Stimulated activated naive B cell treated with anti-CD40 and anti-IgM and Interleukin-4, amounts not matched to agents 10 μg/mL and 1 μg/mL and 100 μg/mL, for 72 hours (primary cell): ENCODE measurements around the gene VMO1.

ENCODE experiments used
- ATAC-seq, 2 donors: fragments of 150-1000 bp; cut with Tn5 transposase; replicated peaks; 2 replicates each; pipeline ENCODE4 v1.10.0; 2021; ENCODE audit warnings: moderate library complexity in 1 of 2
- DNase-seq: peaks from one replicate; pipeline ENCODE4 v3.0.0; 2021
- H3K27ac Mint-ChIP-seq: one replicate; pipeline ENCODE4 v1.8.0; 2022; ENCODE audit warnings: mild to moderate bottlenecking, mixed read lengths
- H3K27me3 Mint-ChIP-seq, 2 donors: one replicate each; pipeline ENCODE4 v1.8.0; 2022; ENCODE audit warnings: mixed read lengths in 2 of 2
- H3K36me3 Mint-ChIP-seq, 2 donors: one replicate each; pipeline ENCODE4 v1.8.0; 2022; ENCODE audit warnings: mixed read lengths in 2 of 2, mild to moderate bottlenecking in 1 of 2
- H3K4me1 Mint-ChIP-seq, 2 donors: one replicate each; pipeline ENCODE4 v1.8.0; 2022; ENCODE audit warnings: mixed read lengths in 2 of 2, mild to moderate bottlenecking in 1 of 2
- H3K4me3 Mint-ChIP-seq, 2 donors: one replicate each; pipeline ENCODE4 v1.8.0; 2022; ENCODE audit warnings: mild to moderate bottlenecking in 2 of 2, mixed read lengths in 2 of 2, moderate library complexity in 1 of 2
- H3K9me3 Mint-ChIP-seq, 2 donors: one replicate each; pipeline ENCODE4 v1.8.0; 2022; ENCODE audit warnings: mixed read lengths in 2 of 2, mild to moderate bottlenecking in 1 of 2

The VMO1 gene

GRCh38 chr17:4788807-4789700 lies 2.9 kb upstream of the VMO1 start, which contains the start of gene GLTPD2:
TSS of gene GLTPD2 (plus strand) at chr17:4788964. CDS start at chr17:4789012, 48 bp downstream.
- ATAC-seq (no peak), DNase-seq (no peak)
- Mint-ChIP-seq H3K9me3 (no peaks in the 10 kb centered on the region), H3K27me3 (peaks cover 40 to 63% of the 10 kb centered on the region in 2 donors), H3K4me3 (peak within 1 kb of the TSS; percentile 88 to 96), H3K36me3 (no peaks in the 10 kb centered on the region), H3K27ac (peak within 1 kb of the TSS; percentile 79), H3K4me1 (peaks cover 17 to 46% of the 10 kb centered on the region in 2 donors)

- Mint-ChIP-seq H3K9me3 (no peaks in the 10 kb centered on the region), H3K27me3 (peaks cover 41 to 66% of the 10 kb centered on the region in 2 donors), H3K36me3 (no peaks in the 10 kb centered on the region), H3K27ac (peak overlapping the region; percentile 79), H3K4me3 (peak overlapping the region; percentile 29 to 36), H3K4me1 (peaks cover 17 to 46% of the 10 kb centered on the region in 2 donors)
- ATAC-seq (no peak), DNase-seq (no peak)
Observed at GRCh38 chr17:4788159-4788806, 2.1 kb upstream of the VMO1 start.

- Mint-ChIP-seq H3K27ac (no peak overlapping the region), H3K27me3 (peaks cover 48 to 70% of the 10 kb centered on the region in 2 donors), H3K36me3 (peaks cover 0 to 2% of the 10 kb centered on the region in 2 donors), H3K4me3 (peak overlapping the region in 1 of 2 donors; percentile 44), H3K9me3 (peaks cover 0 to 2% of the 10 kb centered on the region in 2 donors), H3K4me1 (peaks cover 21 to 46% of the 10 kb centered on the region in 2 donors)
- ATAC-seq (no peak), DNase-seq (no peak)
Observed at GRCh38 chr17:4786516-4786915, 352 bp upstream of the VMO1 start.

GRCh38 chr17:4785311-4786105 lies 656 bp downstream of the VMO1 start:
- peaks cover 18 to 38% of the 10 kb centered on the region in 2 donors for H3K4me1 Mint-ChIP-seq
- H3K27me3 Mint-ChIP-seq, result peaks cover 53 to 74% of the 10 kb centered on the region in 2 donors
- H3K9me3 Mint-ChIP-seq, result peaks cover 0 to 2% of the 10 kb centered on the region in 2 donors
- peak overlapping the region; percentile 77 for H3K27ac Mint-ChIP-seq
- DNase-seq (no peak), ATAC-seq (no peak)
- peaks cover 0 to 2% of the 10 kb centered on the region in 2 donors for H3K36me3 Mint-ChIP-seq
- peak overlapping the region; percentile 41 to 70 for H3K4me3 Mint-ChIP-seq

GRCh38 chr17:4782652-4783051 lies 3.5 kb downstream of the VMO1 start:
- H3K27ac Mint-ChIP-seq, result peak overlapping the region; percentile 56
- H3K9me3 Mint-ChIP-seq, result peaks cover 0 to 2% of the 10 kb centered on the region in 2 donors
- no peak for ATAC-seq
- H3K36me3 Mint-ChIP-seq, result peaks cover 0 to 2% of the 10 kb centered on the region in 2 donors
- no peak for DNase-seq
- peak overlapping the region in 1 of 2 donors; percentile 41 for H3K4me3 Mint-ChIP-seq
- peaks cover 16 to 25% of the 10 kb centered on the region in 2 donors for H3K4me1 Mint-ChIP-seq
- peaks cover 51 to 66% of the 10 kb centered on the region in 2 donors for H3K27me3 Mint-ChIP-seq

- peaks cover 0 to 2% of the 10 kb centered on the region in 2 donors for H3K9me3 Mint-ChIP-seq
- peaks cover 0 to 2% of the 10 kb centered on the region in 2 donors for H3K36me3 Mint-ChIP-seq
- H3K4me1 Mint-ChIP-seq, result peaks cover 4 to 6% of the 10 kb centered on the region in 2 donors
- H3K4me3 Mint-ChIP-seq, result no peak overlapping the region
- ATAC-seq, result no peak
- peaks cover 34 to 44% of the 10 kb centered on the region in 2 donors for H3K27me3 Mint-ChIP-seq
- no peak overlapping the region for H3K27ac Mint-ChIP-seq
- no peak for DNase-seq
Observed at GRCh38 chr17:4780325-4780955, 5.7 kb downstream of the VMO1 start.

GRCh38 chr17:4777969-4778760 lies 8.0 kb downstream of the VMO1 start:
- DNase-seq (no peak), ATAC-seq (no peak)
- Mint-ChIP-seq H3K27ac (no peak overlapping the region), H3K9me3 (peaks cover 0 to 2% of the 10 kb centered on the region in 2 donors), H3K4me3 (no peak overlapping the region), H3K4me1 (peaks cover 5% of the 10 kb centered on the region in 2 donors), H3K36me3 (peaks cover 0 to 2% of the 10 kb centered on the region in 2 donors), H3K27me3 (peaks cover 26 to 33% of the 10 kb centered on the region in 2 donors)

GRCh38 chr17:4772235-4772613 lies 13.9 kb downstream of the VMO1 start:
- DNase-seq (no peak), ATAC-seq (no peak)
- Mint-ChIP-seq H3K27ac (no peak overlapping the region), H3K9me3 (no peaks in the 10 kb centered on the region), H3K36me3 (no peaks in the 10 kb centered on the region), H3K27me3 (peaks cover 12 to 31% of the 10 kb centered on the region in 2 donors), H3K4me1 (peaks cover 1 to 5% of the 10 kb centered on the region in 2 donors), H3K4me3 (no peak overlapping the region)

- Mint-ChIP-seq H3K9me3 (no peaks in the 10 kb centered on the region), H3K36me3 (no peaks in the 10 kb centered on the region), H3K4me1 (peaks cover 1 to 5% of the 10 kb centered on the region in 2 donors), H3K27ac (no peak within 1 kb of the TSS), H3K27me3 (peaks cover 12 to 31% of the 10 kb centered on the region in 2 donors), H3K4me3 (no peak within 1 kb of the TSS)
- ATAC-seq, result no peak
- DNase-seq, result no peak
Observed at GRCh38 chr17:4771519-4772234, 14.5 kb downstream of the VMO1 start, which contains the start of gene TM4SF5. TSS of gene TM4SF5 (plus strand) at chr17:4771886. CDS start at chr17:4771923, 37 bp downstream.

GRCh38 chr17:4769628-4770027 lies 16.5 kb downstream of the VMO1 start:
- ATAC-seq (peak in 1 of 2 donors; percentile 36), DNase-seq (no peak)
- H3K27me3 Mint-ChIP-seq, result peaks cover 12 to 31% of the 10 kb centered on the region in 2 donors
- H3K4me1 Mint-ChIP-seq, result peaks cover under 1% of the 10 kb centered on the region in 2 donors
- H3K4me3 Mint-ChIP-seq, result no peak overlapping the region
- no peak overlapping the region for H3K27ac Mint-ChIP-seq
- no peaks in the 10 kb centered on the region for H3K36me3 Mint-ChIP-seq
- H3K9me3 Mint-ChIP-seq, result no peaks in the 10 kb centered on the region

GRCh38 chr17:4768298-4768697 lies 17.9 kb downstream of the VMO1 start:
- no peaks in the 10 kb centered on the region for H3K9me3 Mint-ChIP-seq
- H3K27me3 Mint-ChIP-seq, result peaks cover 12 to 25% of the 10 kb centered on the region in 2 donors
- H3K4me3 Mint-ChIP-seq, result no peak overlapping the region
- no peak for DNase-seq
- peaks cover 0 to 5% of the 10 kb centered on the region in 2 donors for H3K4me1 Mint-ChIP-seq
- H3K27ac Mint-ChIP-seq, result no peak overlapping the region
- no peak for ATAC-seq
- H3K36me3 Mint-ChIP-seq, result no peaks in the 10 kb centered on the region

- DNase-seq, result no peak
- Mint-ChIP-seq H3K4me1 (peaks cover 0 to 5% of the 10 kb centered on the region in 2 donors), H3K27ac (no peak overlapping the region), H3K27me3 (peaks cover 12 to 16% of the 10 kb centered on the region in 2 donors), H3K36me3 (no peaks in the 10 kb centered on the region), H3K4me3 (no peak overlapping the region), H3K9me3 (no peaks in the 10 kb centered on the region)
- no peak for ATAC-seq
Observed at GRCh38 chr17:4766723-4767122, 19.4 kb downstream of the VMO1 start.
